SKM-1 (cell line): ENCODE measurements around the gene MMP21.

Source experiments
- DNase-seq: peaks from one replicate; lab custom pipeline; 2025; ENCODE audit not compliant: unreplicated experiment; lab: John Stamatoyannopoulos, UW

The MMP21 gene, protein sequence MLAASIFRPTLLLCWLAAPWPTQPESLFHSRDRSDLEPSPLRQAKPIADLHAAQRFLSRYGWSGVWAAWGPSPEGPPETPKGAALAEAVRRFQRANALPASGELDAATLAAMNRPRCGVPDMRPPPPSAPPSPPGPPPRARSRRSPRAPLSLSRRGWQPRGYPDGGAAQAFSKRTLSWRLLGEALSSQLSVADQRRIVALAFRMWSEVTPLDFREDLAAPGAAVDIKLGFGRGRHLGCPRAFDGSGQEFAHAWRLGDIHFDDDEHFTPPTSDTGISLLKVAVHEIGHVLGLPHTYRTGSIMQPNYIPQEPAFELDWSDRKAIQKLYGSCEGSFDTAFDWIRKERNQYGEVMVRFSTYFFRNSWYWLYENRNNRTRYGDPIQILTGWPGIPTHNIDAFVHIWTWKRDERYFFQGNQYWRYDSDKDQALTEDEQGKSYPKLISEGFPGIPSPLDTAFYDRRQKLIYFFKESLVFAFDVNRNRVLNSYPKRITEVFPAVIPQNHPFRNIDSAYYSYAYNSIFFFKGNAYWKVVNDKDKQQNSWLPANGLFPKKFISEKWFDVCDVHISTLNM

DNA sequence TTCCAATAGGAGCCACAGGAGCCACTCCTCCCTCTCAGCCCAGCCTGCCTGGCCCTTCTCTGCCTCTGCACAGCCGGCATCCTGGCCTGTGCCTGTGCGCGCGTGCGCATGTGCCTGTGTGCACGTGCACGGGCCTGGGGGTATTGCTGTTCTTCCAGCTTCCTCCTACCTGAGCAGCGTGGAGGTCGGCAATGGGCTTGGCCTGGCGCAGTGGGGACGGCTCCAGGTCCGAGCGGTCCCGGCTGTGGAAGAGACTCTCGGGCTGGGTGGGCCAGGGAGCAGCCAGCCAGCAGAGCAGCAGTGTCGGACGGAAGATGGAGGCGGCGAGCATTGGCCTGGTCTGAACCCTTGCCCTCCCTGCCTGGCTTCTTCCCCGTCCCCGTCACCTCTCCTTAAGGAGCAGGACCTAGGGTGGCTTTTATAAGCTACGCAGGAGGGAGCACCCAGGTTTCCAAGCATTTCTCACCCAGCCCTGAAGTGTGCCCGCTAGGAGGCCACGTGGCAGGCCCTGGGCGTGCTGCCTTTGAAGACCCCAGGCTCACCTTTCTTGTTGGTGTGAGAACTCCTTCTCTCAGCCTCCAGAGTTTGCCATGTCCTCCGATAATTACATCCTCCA lies at the start of gene MMP21:
MMP21 (minus strand) TSS at position 331 of the 616 bp plus-strand sequence; CDS start at position 331, 0 bp downstream.
- DNase-seq, result no peak

DNA sequence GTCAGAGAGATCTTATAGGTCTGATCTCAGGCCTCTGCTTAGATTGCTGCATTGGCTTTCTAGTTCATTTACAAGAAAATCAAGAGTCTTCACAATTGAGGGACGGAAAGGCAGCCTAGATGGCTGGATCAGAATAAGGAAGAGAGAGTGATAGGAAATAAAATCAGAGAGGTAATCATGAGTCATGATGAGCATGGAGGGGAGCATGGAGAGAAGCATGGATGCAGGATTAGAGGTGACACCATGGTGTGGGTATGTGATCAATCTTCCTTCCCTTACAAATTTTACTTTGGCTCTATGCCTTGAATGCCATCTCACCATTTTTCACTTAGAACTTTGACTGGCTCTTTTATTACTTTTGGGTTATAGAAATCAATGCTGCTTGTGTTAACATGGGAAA lies 49.1 kb upstream of the MMP21 start:
- DNase-seq, result no peak

DNA sequence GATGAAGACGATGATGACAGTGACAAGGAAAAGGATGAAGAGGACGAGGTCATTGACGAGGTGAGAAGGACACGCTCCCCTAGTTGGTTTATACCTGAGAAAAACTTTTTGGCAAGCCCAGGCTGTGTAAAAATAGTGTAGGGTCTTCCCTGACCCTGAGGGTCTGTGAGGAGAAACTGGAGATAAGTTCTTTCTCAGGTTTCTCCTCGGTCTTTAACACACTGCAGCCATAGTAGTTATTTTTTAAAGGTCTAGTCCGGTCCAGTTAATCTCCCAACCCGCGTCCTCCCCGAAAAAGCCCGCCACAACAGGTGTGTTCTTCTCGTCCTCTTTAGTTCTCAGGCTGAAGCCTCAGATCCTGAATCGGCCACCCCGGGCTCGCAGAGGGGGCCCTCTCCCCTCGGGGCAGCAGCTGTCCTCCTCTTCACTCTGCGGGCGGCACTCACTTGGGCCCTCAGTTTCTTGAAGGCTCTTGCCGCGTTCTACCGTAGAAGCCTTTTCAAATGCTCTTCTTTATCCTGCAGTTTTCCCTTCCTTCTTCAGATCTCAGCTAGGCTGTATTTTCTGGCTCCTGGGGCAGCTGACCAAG lies 48.1 kb upstream of the MMP21 start:
- DNase-seq, result no peak

DNA sequence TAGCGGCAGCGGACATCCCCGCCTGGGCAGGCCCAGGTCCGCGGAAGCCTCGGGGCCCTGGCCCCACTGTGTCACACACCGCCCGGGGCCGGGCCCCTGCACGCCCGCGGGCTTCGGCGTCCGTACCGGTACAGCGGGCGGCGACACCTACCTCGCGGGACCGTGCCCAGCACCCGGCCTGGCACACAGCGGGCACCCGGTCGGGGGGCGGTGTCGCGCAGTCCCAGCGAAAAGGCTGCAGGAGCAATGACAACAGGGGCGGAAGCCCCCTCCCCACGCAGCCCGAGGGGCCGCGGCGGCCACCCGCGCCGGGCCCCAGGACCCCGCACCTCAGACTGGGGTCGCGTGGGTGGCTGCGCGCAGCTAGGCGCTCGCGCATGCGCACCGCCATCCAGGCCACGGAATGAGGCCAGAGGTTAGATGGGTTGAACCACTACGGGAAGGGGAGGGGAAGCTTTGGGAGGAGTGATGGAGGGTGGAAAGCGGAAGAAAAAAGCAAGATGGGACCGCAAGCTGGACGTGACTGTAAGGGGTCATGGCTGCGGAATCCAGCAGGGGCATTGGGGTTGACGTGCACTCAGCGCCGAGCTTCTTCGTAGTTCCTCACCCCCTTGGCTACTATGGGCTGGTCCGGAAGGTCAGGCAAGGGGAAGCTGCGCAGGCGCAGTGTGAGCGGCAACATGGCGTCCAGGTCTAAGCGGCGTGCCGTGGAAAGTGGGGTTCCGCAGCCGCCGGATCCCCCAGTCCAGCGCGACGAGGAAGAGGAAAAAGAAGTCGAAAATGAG lies 47.4 kb upstream of the MMP21 start, which contains the start of the genes BCCIP and UROS:
BCCIP (plus strand) TSS at position 669 of the 785 bp plus-strand sequence; CDS start at position 681, 12 bp downstream.
UROS (minus strand) TSS at position 381 of the 785 bp plus-strand sequence. CDS start 6,759 bp downstream, outside the sequence.
- DNase-seq, result peak; percentile 94

DNA sequence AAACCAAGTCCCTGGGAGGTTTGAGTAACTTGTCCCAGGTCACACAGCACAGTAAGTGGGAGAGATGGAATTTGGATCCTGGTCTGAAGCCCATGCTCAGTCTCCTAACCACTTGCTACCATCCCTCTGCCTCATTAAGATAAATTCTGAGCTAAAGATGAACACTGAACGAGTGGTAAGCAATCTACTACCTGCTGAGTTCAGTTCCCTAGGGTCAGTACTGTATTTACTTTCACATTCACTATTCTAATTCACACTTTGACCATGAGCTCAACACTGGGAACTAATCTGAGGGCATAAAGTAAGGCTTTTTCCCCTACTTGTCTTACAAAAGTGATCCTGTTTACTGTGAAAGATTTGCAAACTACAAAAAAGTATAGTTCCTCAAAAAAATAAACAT lies 45.1 kb upstream of the MMP21 start:
- DNase-seq, result no peak

DNA sequence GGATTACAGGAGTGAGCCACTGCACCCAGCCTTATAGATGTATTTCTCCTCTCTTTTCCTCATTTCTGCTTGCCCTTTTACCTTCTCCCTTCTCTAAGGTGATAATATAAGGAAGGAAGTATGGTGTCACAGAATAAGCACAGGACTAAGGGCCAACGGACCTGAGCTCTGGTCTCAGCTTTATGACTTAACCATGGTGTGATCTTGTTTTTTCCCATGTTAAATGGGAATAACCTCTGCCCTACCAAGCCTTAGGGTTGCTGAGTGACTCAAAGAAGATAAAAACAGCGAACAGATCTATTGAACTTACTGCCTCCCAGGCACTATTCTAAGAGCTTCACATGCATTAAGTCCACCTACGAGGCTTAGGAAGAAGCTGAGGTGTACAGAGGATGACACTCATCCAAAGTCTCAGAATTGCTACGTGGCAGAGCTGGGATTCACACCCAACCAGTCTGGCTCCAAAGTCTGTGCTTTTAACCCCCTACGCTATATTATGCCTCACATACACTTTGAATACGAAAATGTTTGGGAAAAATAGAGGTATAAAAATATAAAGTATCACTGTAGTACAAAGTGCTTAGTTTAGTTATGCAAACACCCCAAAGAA lies 41.8 kb upstream of the MMP21 start:
- DNase-seq, result no peak

DNA sequence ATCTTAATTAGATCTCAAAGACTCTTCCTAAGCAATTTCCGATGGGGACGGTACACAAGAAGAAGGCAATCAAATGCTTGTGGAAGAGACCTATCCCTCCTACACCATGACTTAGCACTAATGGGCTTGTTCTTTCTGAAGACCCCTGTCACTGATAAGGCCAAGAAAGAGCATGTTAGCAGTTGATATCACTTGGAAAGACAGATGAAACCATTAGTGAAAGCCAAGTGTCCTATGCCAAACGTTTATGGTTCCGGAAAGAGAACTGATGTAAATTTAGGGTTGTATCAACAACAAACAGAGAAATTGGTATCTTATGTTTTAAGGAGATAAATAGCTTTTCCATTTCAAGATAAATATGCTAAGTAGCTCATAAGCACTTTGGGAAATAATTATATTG lies 40.9 kb upstream of the MMP21 start:
- no peak for DNase-seq

DNA sequence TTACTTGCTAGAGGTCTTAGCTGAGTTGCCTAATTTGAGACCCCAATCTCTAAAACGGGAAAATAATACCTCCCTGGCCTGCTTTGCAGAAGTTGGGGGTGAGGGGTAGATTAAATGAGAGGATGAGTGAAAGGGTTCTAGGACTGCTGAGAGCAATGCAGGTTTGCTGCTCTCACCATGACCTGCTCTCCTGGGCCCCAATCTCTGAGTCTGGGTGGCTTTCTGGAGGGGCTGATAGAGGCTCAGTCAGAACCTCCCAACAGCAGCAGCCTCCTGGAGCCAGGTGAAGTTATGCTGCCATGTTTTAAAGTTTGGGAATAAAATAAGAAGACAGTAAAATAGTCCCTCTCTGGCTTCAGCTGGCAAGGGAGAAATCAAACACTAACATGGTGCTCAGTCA lies 40.1 kb upstream of the MMP21 start:
- no peak for DNase-seq

DNA sequence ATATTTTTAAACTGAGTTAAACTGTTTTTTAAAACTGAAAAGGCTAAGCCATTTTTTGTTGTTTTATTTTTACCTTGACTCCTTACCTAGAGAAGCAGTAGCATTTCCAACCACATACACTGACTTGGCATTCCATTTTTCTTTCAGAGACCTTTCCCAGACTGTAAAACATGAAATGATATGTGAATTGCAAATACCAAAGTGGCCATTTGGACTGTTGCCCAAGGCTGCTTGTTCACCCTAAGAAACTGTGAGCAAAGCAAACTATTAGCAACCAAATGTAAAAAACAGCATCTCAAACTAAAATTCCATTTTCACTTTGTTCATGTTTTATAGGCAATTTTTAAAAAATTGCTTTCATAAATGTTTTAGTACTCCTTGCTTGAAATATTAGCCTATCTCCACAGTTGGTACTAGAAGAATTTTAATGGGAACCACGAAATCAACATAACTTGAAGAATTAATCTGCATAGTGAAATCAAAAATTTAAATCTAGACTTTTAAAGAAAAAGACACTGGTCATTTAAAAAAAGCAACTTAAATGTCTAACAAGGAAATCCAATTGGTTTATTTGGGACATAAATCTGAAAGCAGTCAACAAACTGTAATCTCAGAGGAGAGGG lies 36.6 kb upstream of the MMP21 start:
- no peak for DNase-seq

DNA sequence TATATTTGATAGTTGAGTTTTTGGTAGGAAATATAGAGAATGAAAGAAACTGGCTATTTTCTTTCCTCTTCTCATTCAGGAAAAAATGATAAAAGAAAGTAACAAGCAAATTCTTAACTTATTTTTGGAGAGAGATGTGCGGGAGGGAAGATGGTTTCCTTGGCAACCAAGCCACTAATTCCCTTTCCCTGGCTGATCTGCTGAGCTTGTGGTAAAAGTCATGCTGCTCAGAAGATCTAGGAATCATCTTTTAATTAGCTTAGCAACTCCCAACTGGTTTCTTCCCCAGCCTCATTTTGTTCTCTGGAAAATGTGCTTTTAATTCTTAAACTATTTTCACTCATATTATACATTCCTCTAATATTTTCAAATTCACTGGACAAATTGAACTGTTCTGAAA lies 35.6 kb upstream of the MMP21 start:
- DNase-seq, result no peak

DNA sequence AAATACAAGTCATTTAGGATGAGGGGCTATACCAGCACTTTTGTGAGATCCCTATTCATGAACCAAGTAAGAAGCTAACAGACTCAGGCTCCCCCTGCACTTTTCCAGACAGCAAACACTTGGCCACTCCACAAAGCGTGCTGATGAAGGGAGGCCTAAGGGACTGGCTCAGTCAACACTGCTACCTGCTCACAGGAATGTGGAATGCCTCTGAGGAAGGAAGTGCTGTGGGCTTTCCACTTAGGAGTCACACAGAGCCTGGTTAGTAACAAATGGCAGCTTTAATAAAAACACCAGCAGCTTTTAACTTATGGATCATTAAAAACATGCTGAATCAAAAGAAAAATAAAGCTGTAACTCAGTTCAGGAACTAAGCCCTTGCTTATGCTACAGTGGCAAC lies 32.4 kb upstream of the MMP21 start:
- DNase-seq, result no peak

DNA sequence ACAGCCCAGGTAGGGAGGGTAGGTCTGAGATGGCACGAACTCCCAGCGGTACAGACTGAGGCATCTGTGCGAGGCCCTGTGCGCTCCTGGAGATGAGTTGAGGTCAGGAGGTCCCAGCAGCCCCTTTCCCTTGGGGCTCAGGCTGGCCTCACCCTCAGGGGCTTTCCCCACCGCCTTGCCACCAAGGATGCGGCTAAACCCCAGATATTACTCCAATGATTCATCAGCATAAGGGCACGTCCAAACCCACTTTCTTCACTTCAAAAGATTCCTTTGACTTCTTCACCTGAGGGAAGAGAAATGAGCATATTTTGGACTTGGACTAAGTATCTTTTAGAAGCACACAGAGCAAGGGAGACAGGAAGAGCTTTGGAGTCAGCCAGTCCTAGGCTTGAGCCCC lies 27.1 kb upstream of the MMP21 start:
- no peak for DNase-seq

DNA sequence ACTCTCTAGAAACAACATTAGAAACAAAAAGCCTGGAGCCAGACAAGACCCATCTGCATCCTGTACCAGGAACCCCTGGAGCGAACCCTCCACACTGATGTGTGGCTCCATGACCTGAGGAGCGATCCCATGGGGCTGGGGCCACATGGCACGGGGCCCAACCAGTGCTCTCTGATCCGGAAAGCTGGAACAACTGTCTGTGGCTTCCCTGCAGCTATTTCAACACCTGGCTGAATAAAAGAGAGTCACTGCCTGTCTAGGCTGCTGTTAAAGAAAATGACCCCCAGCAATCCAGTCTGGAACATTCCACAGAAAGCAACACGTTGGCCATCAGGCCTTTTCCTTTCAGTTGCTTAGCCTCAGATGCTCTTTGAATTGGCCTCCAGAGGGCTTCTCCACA lies 26.5 kb upstream of the MMP21 start:
- no peak for DNase-seq

DNA sequence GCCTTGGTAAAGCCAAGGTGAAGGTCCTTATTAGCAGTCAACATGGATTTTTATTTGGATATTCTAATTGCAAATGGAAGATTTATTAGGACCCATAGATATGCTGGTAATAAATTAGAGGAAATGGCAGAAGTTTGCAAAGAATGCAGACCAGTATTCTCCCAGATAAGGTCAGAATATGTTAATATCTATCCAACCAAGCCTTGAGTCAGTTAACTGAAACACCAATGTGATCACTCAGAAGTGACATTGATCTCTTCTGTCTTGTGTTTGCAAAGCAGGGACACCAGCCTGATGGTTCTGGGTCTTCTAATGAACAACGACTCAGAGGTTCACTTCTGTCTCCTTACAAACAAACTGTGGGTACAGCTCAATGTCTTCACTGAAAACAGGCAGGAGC lies 26.0 kb upstream of the MMP21 start:
- no peak for DNase-seq

DNA sequence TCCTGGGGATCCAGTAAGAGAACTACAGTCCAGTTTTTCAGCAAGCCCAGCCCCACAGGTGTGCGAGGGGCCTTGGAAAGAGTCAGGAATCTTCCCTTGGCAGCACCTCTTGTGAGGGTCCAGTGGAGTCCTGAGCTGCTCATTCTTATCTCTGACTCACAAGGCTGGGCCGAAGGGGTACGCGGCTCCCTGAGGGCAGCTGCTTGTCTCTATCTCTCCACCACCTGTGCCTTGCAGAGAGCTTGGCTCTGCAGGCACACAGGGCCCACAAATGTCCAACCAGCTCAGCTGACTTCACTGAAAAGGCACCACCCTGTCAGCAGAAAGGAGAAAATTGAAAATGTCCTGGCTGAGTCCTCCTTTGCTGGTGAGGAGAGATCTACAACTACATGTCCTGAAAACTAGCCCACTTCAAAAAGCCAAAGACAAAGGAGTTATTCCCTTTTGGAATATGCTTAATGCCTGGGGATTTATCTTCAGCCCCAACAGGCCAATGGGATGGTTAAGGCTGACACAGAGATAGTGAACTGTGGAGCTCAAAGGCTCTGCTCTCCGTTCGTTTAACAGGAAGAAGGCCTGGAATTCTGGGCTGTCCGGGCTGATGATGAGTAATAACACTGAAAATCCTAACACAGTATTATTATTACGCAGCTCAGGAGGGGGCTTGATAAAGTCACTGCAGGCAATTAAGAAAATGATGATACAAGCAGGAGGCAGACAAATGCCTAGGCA lies 24.0 kb upstream of the MMP21 start:
- DNase-seq, result no peak

DNA sequence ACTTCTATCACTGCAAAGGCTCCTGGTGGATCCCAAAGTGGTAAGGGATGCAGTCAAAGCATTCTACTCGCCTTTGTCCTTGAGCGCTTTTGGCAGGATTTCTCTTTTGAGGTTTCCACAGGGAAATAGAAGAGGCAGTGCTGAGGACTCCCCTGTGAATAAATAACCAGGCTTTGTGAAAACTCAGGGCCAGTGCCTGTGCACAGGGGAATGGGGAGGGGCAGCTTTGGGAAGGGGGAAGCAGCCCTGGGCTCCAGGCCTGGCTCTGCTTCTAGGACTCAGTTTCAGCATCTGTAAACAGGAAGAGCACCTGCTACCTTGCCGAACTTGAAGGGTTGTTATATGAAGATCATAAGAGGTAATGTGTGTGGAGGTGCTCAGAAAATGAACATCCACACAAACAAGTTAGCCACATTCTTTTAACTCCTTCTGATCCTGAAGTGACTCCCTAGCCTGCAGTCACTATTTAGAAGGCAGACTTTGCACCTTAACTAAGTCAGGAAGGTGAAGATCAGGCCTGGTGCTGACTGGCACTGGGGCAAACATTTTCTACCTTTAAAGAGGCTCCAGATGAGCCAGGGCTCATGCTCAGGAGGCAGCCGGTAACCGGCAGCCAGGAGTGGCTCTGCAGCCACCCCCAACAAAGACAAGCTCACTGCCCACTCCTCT lies 22.5 kb upstream of the MMP21 start:
- DNase-seq, result no peak

DNA sequence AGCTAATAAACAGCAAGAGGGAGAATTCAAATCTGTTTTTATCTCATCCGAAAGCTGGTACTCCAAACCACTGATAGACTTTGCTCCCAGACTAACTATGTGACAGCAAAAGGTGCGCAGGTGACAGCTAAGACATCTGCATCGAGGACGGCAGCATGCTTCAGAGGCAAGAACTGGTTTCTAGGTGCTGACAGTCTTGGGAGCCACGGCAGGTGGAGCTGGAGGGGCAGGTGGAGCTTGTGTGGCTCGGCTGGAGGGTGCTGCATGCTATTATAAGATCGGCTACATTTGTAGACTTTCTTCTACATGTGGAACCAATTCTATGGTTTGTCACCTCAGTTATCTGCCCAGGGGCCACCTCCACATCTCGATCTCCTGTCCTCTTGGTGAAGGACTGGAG lies 21.8 kb upstream of the MMP21 start:
- DNase-seq, result no peak

DNA sequence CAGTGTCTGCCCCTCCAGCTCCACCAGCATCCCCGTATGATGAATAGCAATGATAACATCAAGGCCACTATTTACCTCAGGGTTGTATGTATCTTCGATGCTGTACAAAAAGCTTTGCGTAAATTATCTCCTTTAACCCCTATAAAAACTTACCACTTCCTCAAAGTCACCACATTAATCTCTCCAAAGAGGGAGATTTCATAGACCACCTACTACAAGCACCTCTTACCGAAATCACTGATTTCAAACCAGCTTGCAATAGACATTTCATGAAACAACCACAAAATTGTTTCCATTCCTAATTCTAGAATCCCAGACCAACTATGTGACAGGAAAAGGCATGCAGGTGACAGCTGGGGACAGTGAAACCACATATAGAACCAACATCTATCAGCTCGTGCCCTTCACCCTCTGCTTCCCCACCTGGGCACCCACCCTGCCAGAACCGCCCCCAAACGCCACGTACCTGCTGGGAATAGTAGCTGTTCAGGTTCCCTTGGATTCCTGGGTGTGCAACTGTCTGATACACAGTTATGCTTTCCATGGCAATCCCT lies 20.1 kb upstream of the MMP21 start:
- DNase-seq, result no peak

DNA sequence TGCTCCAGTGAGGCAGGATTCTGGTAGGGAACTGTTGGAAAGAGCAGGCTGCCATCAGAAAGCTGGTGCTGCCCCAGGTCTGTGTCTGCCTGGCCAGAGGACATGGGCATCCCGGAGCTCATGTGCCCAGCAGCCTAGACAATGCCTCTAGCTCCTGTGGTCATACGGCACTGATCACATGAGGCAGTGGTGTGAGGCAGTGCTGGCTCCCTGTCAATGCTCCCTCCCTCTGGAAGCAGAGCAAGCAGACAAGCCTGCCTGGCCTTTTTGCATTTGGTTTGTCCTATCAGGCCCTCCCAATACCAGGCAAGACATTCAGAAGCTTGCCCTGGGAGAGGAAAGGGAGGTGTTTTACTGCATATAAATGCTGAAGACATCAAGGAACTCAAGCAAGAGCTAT lies 19.5 kb upstream of the MMP21 start:
- no peak for DNase-seq
